Measurements from ENCODE around the gene PHKA2.

PHKA2 gene

GRCh38 chrX:18929775-18930174 lies 54.1 kb downstream of the PHKA2 start:
- Histone ChIP-seq H3K4me3 (replicated peaks; ENCODE audit: low read depth, low read length) (no peak overlapping the region), H3K36me3 (ENCODE audit: control insufficient read depth, insufficient read depth, low read length) (no peaks in the 10 kb centered on the region; the same call in 1 of the 2 replicates), H3K27me3 (replicated peaks; ENCODE audit: control insufficient read depth, insufficient read depth, low read length) (no peaks in the 10 kb centered on the region)
- no peak for DNase-seq (ENCODE audit: extremely low read depth, insufficient read length)
- TF ChIP-seq, protein P1, sequence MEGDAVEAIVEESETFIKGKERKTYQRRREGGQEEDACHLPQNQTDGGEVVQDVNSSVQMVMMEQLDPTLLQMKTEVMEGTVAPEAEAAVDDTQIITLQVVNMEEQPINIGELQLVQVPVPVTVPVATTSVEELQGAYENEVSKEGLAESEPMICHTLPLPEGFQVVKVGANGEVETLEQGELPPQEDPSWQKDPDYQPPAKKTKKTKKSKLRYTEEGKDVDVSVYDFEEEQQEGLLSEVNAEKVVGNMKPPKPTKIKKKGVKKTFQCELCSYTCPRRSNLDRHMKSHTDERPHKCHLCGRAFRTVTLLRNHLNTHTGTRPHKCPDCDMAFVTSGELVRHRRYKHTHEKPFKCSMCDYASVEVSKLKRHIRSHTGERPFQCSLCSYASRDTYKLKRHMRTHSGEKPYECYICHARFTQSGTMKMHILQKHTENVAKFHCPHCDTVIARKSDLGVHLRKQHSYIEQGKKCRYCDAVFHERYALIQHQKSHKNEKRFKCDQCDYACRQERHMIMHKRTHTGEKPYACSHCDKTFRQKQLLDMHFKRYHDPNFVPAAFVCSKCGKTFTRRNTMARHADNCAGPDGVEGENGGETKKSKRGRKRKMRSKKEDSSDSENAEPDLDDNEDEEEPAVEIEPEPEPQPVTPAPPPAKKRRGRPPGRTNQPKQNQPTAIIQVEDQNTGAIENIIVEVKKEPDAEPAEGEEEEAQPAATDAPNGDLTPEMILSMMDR (IDR thresholded peaks at IDR 0.05; ENCODE audit: insufficient read depth, low read length, poor library complexity, severe bottlenecking): no peak

DNA sequence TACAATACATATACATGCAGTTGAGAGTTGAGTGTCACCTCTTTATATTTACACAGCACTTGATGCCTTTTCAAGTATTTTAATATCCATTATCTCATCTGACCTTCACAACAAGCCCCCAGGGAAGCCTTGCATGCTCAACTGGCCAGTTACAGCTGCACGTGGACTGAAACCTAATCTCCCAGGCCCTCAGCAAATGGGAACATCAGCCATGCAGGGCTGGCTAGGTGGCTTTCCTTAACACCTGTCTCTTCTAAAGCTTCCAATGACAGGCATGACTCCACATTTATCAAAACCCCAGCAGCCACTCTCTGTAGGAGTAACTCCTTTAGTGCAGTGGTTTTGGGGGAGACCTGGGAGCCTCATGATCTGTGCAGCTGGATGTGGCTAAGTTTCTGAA lies 56.4 kb downstream of the PHKA2 start:
- no peaks in the 10 kb centered on the region for H3K27me3 ChIP-seq (replicated peaks; ENCODE audit: control insufficient read depth, insufficient read depth, low read length)
- TF ChIP-seq, protein P1 (IDR thresholded peaks at IDR 0.05; ENCODE audit: insufficient read depth, low read length, poor library complexity, severe bottlenecking): no peak
- H3K36me3 ChIP-seq (ENCODE audit: control insufficient read depth, insufficient read depth, low read length): no peaks in the 10 kb centered on the region; the same call in 1 of the 2 replicates
- H3K4me3 ChIP-seq (replicated peaks; ENCODE audit: low read depth, low read length): no peak overlapping the region
- DNase-seq (ENCODE audit: extremely low read depth, insufficient read length): no peak

GRCh38 chrX:18924507-18925088 lies 59.3 kb downstream of the PHKA2 start:
- Histone ChIP-seq H3K36me3 (ENCODE audit: control insufficient read depth, insufficient read depth, low read length) (no peaks in the 10 kb centered on the region; the same call in 1 of the 2 replicates), H3K4me3 (replicated peaks; ENCODE audit: low read depth, low read length) (no peak overlapping the region)
- TF ChIP-seq, protein P1 (IDR thresholded peaks at IDR 0.05; ENCODE audit: insufficient read depth, low read length, poor library complexity, severe bottlenecking): no peak

DNA sequence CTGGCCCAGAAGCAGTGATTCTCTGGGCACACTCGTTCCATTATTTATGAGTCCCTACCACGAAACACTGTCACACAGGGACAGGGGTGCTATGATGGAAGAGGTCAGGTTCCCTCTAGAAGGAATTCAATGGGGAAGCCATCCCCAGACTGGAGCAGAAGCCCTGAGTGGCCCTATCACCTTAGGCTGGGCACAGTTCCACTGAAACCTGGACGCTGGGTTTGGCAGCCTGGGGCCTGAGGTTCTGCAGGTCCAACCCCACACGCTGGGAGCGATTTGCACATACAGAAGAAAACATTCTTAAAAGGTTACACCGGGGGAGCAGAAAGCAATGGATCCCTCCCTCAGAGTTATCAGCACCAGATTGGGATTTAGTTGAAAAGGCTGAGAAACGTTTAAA lies 63.3 kb downstream of the PHKA2 start:
- Histone ChIP-seq H3K4me3 (replicated peaks; ENCODE audit: low read depth, low read length) (no peak overlapping the region), H3K36me3 (ENCODE audit: control insufficient read depth, insufficient read depth, low read length) (peaks cover 2% of the 10 kb centered on the region), H3K27me3 (replicated peaks; ENCODE audit: control insufficient read depth, insufficient read depth, low read length) (no peaks in the 10 kb centered on the region)
- TF ChIP-seq, protein P1 (IDR thresholded peaks at IDR 0.05; ENCODE audit: insufficient read depth, low read length, poor library complexity, severe bottlenecking): no peak
- no peak for DNase-seq (ENCODE audit: extremely low read depth, insufficient read length)

More at GRCh38 chrX:18924507-18925088, 59.3 kb downstream of the PHKA2 start:
- H3K27me3 ChIP-seq (replicated peaks; ENCODE audit: control insufficient read depth, insufficient read depth, low read length): no peaks in the 10 kb centered on the region
- no peak for DNase-seq (ENCODE audit: extremely low read depth, insufficient read length)

GRCh38 chrX:18920079-18920478 lies 63.8 kb downstream of the PHKA2 start:
- Histone ChIP-seq H3K27me3 (replicated peaks; ENCODE audit: control insufficient read depth, insufficient read depth, low read length) (no peaks in the 10 kb centered on the region), H3K4me3 (replicated peaks; ENCODE audit: low read depth, low read length) (no peak overlapping the region), H3K36me3 (ENCODE audit: control insufficient read depth, insufficient read depth, low read length) (peaks cover 2% of the 10 kb centered on the region)
- no peak for DNase-seq (ENCODE audit: extremely low read depth, insufficient read length)
- TF ChIP-seq, protein P1 (IDR thresholded peaks at IDR 0.05; ENCODE audit: insufficient read depth, low read length, poor library complexity, severe bottlenecking): no peak

DNA sequence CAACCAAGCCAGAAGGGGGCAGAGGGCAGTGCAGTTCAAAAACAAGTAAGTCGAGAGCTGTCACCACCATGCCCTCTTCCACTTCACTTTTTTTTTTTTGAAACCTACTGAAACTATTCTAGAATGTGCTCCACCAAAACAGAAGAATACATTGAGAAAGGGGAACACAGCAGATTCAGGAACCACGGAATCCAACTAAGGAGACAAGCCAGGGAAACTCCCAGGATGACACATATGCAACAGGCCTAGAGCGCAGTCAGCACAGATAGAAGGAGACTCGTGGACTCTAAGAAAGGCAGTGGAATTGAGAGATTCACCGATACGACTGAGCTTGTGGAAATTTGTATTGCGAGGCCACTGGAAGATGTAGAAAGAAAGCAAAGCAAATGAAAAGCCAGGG lies 66.1 kb downstream of the PHKA2 start:
- Histone ChIP-seq H3K36me3 (ENCODE audit: control insufficient read depth, insufficient read depth, low read length) (peaks cover 2% of the 10 kb centered on the region), H3K4me3 (replicated peaks; ENCODE audit: low read depth, low read length) (no peak overlapping the region), H3K27me3 (replicated peaks; ENCODE audit: control insufficient read depth, insufficient read depth, low read length) (no peaks in the 10 kb centered on the region)
- TF ChIP-seq, protein P1 (IDR thresholded peaks at IDR 0.05; ENCODE audit: insufficient read depth, low read length, poor library complexity, severe bottlenecking): no peak
- DNase-seq (ENCODE audit: extremely low read depth, insufficient read length): no peak

Measured in GM06990 (cell line).